SK-N-SH (cell line): Measurements from ENCODE around the gene RNF149. TPM values are rescaled to one million over a fixed set of nuclear protein-coding genes. Genes with fewer than 3 reads are reported as not detected.

Source experiments
- CTCF ChIA-PET: fragments of 300-600, 350-600 bp; formaldehyde crosslinking; extraction: SDS; loops from one replicate; lab custom pipeline; 2021; lab: Yijun Ruan, JAX
- POLR2A ChIA-PET: fragments of 350-600 bp; sonication (Branson Sonifier 250); formaldehyde crosslinking; extraction: SDS; loops from one replicate; lab custom pipeline; 2020; ENCODE audit warnings: antibody characterized with exemption, inconsistent platforms; lab: Yijun Ruan, JAX
- DNase-seq: peaks from one replicate; pipeline ENCODE4 v3.0.0; 2012
- H2AFZ ChIP-seq: fragments of 200-600 bp; sonication (generic); 2 replicates; pipeline ENCODE4 v1.8.1; 2016; ENCODE audit warnings: antibody characterized with exemption, mild to moderate bottlenecking, low read depth
- H3F3A ChIP-seq: fragments of 200-600 bp; sonication (generic); replicated peaks from 2 replicates; pipeline ENCODE3; 2016; ENCODE audit warnings: antibody characterized with exemption, mild to moderate bottlenecking; ENCODE audit not compliant: insufficient read depth
- H3K27ac ChIP-seq, 2 experiments: fragments of 200-500 bp in 1 of 2; fragments of 200-600 bp in 1 of 2; sonication (Bioruptor generic) in 1 of 2; sonication (generic), shearing (Covaris generic) in 1 of 2; 2 replicates each; pipeline versions ENCODE4 v1.5.1 to v1.6.1; 2014 to 2016; ENCODE audit warnings: low read depth in 2 of 2, inconsistent platforms in 1 of 2, low read length in 1 of 2, mild to moderate bottlenecking in 1 of 2, mixed read lengths in 1 of 2
- H3K27me3 ChIP-seq: fragments of 200-600 bp; sonication (generic), shearing (Covaris generic); 2 replicates; pipeline ENCODE4 v1.6.1; 2016; ENCODE audit warnings: mixed run types; ENCODE audit not compliant: insufficient read depth
- H3K36me3 ChIP-seq, 2 experiments: fragments of 200-500 bp in 1 of 2; fragments of 200-600 bp in 1 of 2; sonication (Bioruptor generic) in 1 of 2; sonication (generic) in 1 of 2; replicated peaks in 1 of 2; 2 replicates each; pipeline versions ENCODE3 to v1.5.1; 2014 to 2016; ENCODE audit warnings: low read length in 1 of 2, mild to moderate bottlenecking in 1 of 2; ENCODE audit not compliant: insufficient read depth in 2 of 2, control insufficient read depth in 1 of 2
- H3K4me1 ChIP-seq, 2 experiments: fragments of 200-500 bp in 1 of 2; fragments of 200-600 bp in 1 of 2; sonication (Bioruptor generic) in 1 of 2; sonication (generic), shearing (Covaris generic) in 1 of 2; 2 replicates each; pipeline versions ENCODE4 v1.5.1 to v1.6.1; 2014 to 2016; ENCODE audit warnings: low read depth in 1 of 2, low read length in 1 of 2, mixed run types in 1 of 2; ENCODE audit not compliant: insufficient read depth in 2 of 2, control insufficient read depth in 1 of 2
- H3K4me2 ChIP-seq: fragments of 200-600 bp; sonication (generic), shearing (Covaris generic); 2 replicates; pipeline ENCODE4 v1.6.1; 2017; ENCODE audit warnings: mixed run types
- H3K4me3 ChIP-seq, 2 experiments: fragments of 200-500 bp in 1 of 2; fragments of 200-600 bp in 1 of 2; sonication (Bioruptor generic) in 1 of 2; sonication (generic), shearing (Covaris generic) in 1 of 2; 2 replicates each; pipeline versions ENCODE4 v1.5.1 to v1.8.1; 2014 to 2016; ENCODE audit warnings: low read depth in 2 of 2, inconsistent platforms in 1 of 2, low read length in 1 of 2, mild to moderate bottlenecking in 1 of 2, mixed read lengths in 1 of 2, moderate library complexity in 1 of 2
- H3K79me2 ChIP-seq: fragments of 200-600 bp; sonication (generic); 2 replicates; pipeline ENCODE4 v1.8.1; 2017; ENCODE audit warnings: mild to moderate bottlenecking; ENCODE audit not compliant: insufficient read depth
- H3K9ac ChIP-seq: fragments of 200-600 bp; sonication (generic); 2 replicates; pipeline ENCODE4 v1.6.1; 2017; ENCODE audit warnings: mixed run types
- H3K9me2 ChIP-seq: fragments of 200-600 bp; sonication (generic); 2 replicates; pipeline ENCODE4 v1.6.1; 2017; ENCODE audit warnings: mixed run types
- H3K9me3 ChIP-seq: fragments of 200-600 bp; sonication (generic); 2 replicates; pipeline ENCODE4 v1.6.1; 2017; ENCODE audit warnings: mixed run types, mild to moderate bottlenecking, moderate library complexity
- H4K20me1 ChIP-seq: fragments of 200-600 bp; sonication (generic); 2 replicates; pipeline ENCODE4 v1.6.1; 2017; ENCODE audit warnings: mild to moderate bottlenecking, mixed run types; ENCODE audit not compliant: insufficient read depth
- ELF1 ChIP-seq: IDR thresholded peaks from 2 replicates; pipeline ENCODE4 v1.4.0; 2012
- FOSL2 ChIP-seq: IDR thresholded peaks from 2 replicates; pipeline ENCODE4 v1.4.0; 2012; ENCODE audit warnings: low read depth, mild to moderate bottlenecking, moderate library complexity, borderline replicate concordance
- FOXM1 ChIP-seq: IDR thresholded peaks from 2 replicates; pipeline ENCODE4 v1.4.0; 2012; ENCODE audit warnings: low read depth, mild to moderate bottlenecking
- GATA2 ChIP-seq: sonication (generic); formaldehyde crosslinking; IDR thresholded peaks from 2 replicates; pipeline ENCODE4 v1.5.0; 2020; ENCODE audit warnings: mild to moderate bottlenecking, missing genetic modification reagents
- IRF3 ChIP-seq: fragments of 150-350 bp; IDR thresholded peaks from 2 replicates; pipeline ENCODE4 v1.6.1; 2016; ENCODE audit warnings: mild to moderate bottlenecking, low read depth, low read length
- JUND ChIP-seq: IDR thresholded peaks from 2 replicates; pipeline ENCODE4 v1.4.0; 2012
- MEF2A ChIP-seq: IDR thresholded peaks from 2 replicates; pipeline ENCODE4 v1.4.0; 2012; ENCODE audit warnings: low read depth, borderline replicate concordance
- YY1 ChIP-seq: IDR thresholded peaks from 2 replicates; pipeline ENCODE4 v1.4.0; 2012; ENCODE audit warnings: low read depth, mild to moderate bottlenecking
- ZBTB33 ChIP-seq: IDR thresholded peaks from 2 replicates; pipeline ENCODE4 v1.4.0; 2012; ENCODE audit warnings: low read depth, borderline replicate concordance
- WGBS: methylation state at CpG from one replicate; pipeline ENCODE4 v1.1.6; 2017; ENCODE audit warnings: low lambda C conversion rate; 5-methylcytosine and 5-hydroxymethylcytosine counted together
- polyA plus RNA-seq, 3 experiments: library from polyadenylated mRNA; depleted of rRNA; stranded (reverse); fragments of >200 nt; gene quantifications; 2 replicates each; pipeline ENCODE4 v1.2.3, GENCODE V29; 2012

The RNF149 gene
- polyA plus RNA-seq, 1 of the 3 experiments (the other 2 are of a cell fraction): 15.3 TPM

GRCh38 chr2:101339266-101339880, 30.9 kb upstream of the RNF149 start:
- 74% methylated on average over 4 of the region's 4 CpGs for WGBS
- no peaks in the 10 kb centered on the region for H3F3A ChIP-seq
- H3K4me1 ChIP-seq: no peaks in the 10 kb centered on the region
- H4K20me1 ChIP-seq: no peaks in the 10 kb centered on the region
- no peak overlapping the region for H2AFZ ChIP-seq
- CTCF ChIA-PET: interaction anchor here (1.2 to 1.3 kb wide), 2 partner anchors 57 to 80 kb away, joined by 3 to 4 read pairs; no protein-coding TSS in a partner anchor
- TF ChIP-seq ELF1 (no peak), JUND (no peak), GATA2 (CRISPR knock-in tag) (no peak), IRF3 (no peak), FOXM1 (no peak), MEF2A (no peak), ZBTB33 (no peak), YY1 (no peak)
- TF ChIP-seq, all 33 proteins: peak for 0
- no peaks in the 10 kb centered on the region for H3K36me3 ChIP-seq
- H3K9ac ChIP-seq: no peak overlapping the region
- no peaks in the 10 kb centered on the region for H3K79me2 ChIP-seq
- no peak overlapping the region for H3K4me3 ChIP-seq
- H3K4me2 ChIP-seq: no peak overlapping the region
- POLR2A ChIA-PET: no interaction called here
- H3K27ac ChIP-seq: no peak overlapping the region
- DNase-seq: no peak
- H3K9me2 ChIP-seq: no peaks in the 10 kb centered on the region
- no peaks in the 10 kb centered on the region for H3K27me3 ChIP-seq
- H3K9me3 ChIP-seq: no peaks in the 10 kb centered on the region

GRCh38 chr2:101337877-101338276, 29.4 kb upstream of the RNF149 start:
- Histone ChIP-seq H3K4me1 (no peaks in the 10 kb centered on the region), H3K9me3 (no peaks in the 10 kb centered on the region), H3K4me3 (no peak overlapping the region), H3K79me2 (no peaks in the 10 kb centered on the region), H3K9ac (no peak overlapping the region), H3K36me3 (no peaks in the 10 kb centered on the region), H3K27me3 (no peaks in the 10 kb centered on the region), H3F3A (no peaks in the 10 kb centered on the region), H3K4me2 (peak overlapping the region; percentile 25; the same call in 1 of the 2 replicates), H3K9me2 (no peaks in the 10 kb centered on the region), H4K20me1 (no peaks in the 10 kb centered on the region), H3K27ac (no peak overlapping the region), H2AFZ (peak overlapping the region; percentile 63; the same call in 1 of the 2 replicates)
- POLR2A ChIA-PET: no interaction called here
- WGBS: 8% methylated on average over 2 of the region's 2 CpGs
- CTCF ChIA-PET: interaction anchor here (1.0 to 1.2 kb wide), 2 partner anchors 50 to 81 kb away, joined by 3 to 4 read pairs; partner anchors contain the start of gene CREG2
- DNase-seq: no peak
- peak; percentile 71 for TF ChIP-seq FOSL2
- TF ChIP-seq FOXM1: no peak
- peak; percentile 69 for TF ChIP-seq JUND
